ENCODE results near the gene FAM156A.

- TF ChIP-seq CTCF (IDR thresholded peaks at IDR 0.05) (no peak), POLR2AphosphoS5 (IDR thresholded peaks at IDR 0.05) (no peak)
These were observed 32.5 kb upstream of the FAM156A start for GRCh38 chrX:52990848-52991247.

All from prostate gland (tissue), 2 donors.